ENCODE data around the gene RGS19.
A peak's percentile ranks its signal among the peaks of the same experiment; 100 is the strongest.

RGS19 gene

GRCh38 chr20:64107736-64108457 is 28.6 kb upstream of the RGS19 start:
- DNase-seq, result peak; percentile 14

GRCh38 chr20:64106981-64107735 is 27.8 kb upstream of the RGS19 start, which contains the start of gene NPBWR2:
TSS of gene NPBWR2 (minus strand) at chr20:64107565. CDS start at chr20:64106831, 734 bp downstream.
- no peak for DNase-seq

GRCh38 chr20:64106435-64106961 is 27.2 kb upstream of the RGS19 start:
- no peak for DNase-seq

GRCh38 chr20:64105846-64106434 is 26.6 kb upstream of the RGS19 start:
- DNase-seq, result no peak

- no peak for DNase-seq
Measured at GRCh38 chr20:64104667-64105451, 25.5 kb upstream of the RGS19 start.

- DNase-seq, result no peak
Measured at GRCh38 chr20:64103871-64104666, 24.8 kb upstream of the RGS19 start.

- no peak for DNase-seq
Measured at GRCh38 chr20:64102647-64103354, 23.5 kb upstream of the RGS19 start.

- DNase-seq, result no peak
Measured at GRCh38 chr20:64101731-64102621, 22.7 kb upstream of the RGS19 start.

GRCh38 chr20:64100946-64101688 is 21.8 kb upstream of the RGS19 start:
- no peak for DNase-seq

GRCh38 chr20:64100566-64100888 is 21.2 kb upstream of the RGS19 start:
- no peak for DNase-seq

GRCh38 chr20:64099880-64100565 is 20.7 kb upstream of the RGS19 start:
- no peak for DNase-seq

GRCh38 chr20:64099086-64099786 is 19.9 kb upstream of the RGS19 start:
- DNase-seq, result no peak

GRCh38 chr20:64098471-64099013 is 19.2 kb upstream of the RGS19 start:
- DNase-seq, result no peak

GRCh38 chr20:64096535-64096934 is 17.2 kb upstream of the RGS19 start:
- no peak for DNase-seq

- DNase-seq, result no peak
Measured at GRCh38 chr20:64095927-64096326, 16.6 kb upstream of the RGS19 start.

- no peak for DNase-seq
Measured at GRCh38 chr20:64095455-64095854, 16.1 kb upstream of the RGS19 start.

- no peak for DNase-seq
Measured at GRCh38 chr20:64093013-64093503, 13.7 kb upstream of the RGS19 start.
